ENCODE results near the gene TBK1. TPM values are rescaled to one million over a fixed set of nuclear protein-coding genes. Genes with fewer than 3 reads are reported as not detected.

The TBK1 gene
- total and polyA plus RNA-seq, 9 donors = 11.9 to 25.4 (median 19.3) TPM

DNA sequence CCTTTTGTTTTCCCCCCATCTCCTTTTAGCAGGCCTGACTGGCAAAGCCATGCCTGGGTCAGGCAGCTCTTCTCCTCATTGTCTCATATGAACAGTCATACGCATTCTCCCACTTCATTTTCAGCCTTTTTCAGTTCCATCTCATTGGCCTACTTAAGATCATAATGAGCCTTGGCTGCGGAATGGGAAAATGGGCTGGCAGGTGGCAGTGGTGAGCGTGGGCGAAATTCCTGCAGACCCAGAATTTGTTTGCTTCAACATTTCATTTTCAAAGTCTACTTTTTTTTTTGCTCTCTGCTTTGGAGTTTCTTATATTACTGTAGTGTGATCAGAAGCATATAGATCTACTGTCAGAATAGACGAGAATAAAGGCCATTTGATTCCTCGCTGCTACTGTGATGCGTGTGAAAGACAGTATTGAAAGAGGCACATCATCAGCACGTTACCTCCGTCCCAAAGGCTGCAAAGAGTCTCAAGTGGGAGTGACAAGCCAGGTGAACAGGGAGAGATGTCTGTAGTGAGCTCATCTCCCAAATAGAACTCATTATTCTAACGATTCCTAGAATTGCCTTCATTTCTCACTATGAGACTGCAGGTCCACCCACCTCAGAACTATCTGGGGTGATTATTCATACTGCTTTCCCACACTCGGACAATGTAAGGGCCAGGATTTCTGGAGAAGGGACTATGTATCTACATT lies 73.7 kb downstream of the TBK1 start:
- intact Hi-C loops (cut with DNase I) = no loop called here
- Histone ChIP-seq H3K27ac (no peak overlapping the region), H3K9me3 (no peaks in the 10 kb centered on the region), H3K36me3 (no peaks in the 10 kb centered on the region), H3K4me1 (ENCODE audit: insufficient read depth) (no peaks in the 10 kb centered on the region), H3K27me3 (no peaks in the 10 kb centered on the region), H3K4me3 (no peak overlapping the region)
- 84 to 87% (median 86%) methylated on average over 11 of the region's 11 CpGs for WGBS, 3 donors
- no peak for DNase-seq
- TF ChIP-seq EP300 (IDR thresholded peaks at IDR 0.05) (no peak), POLR2A (IDR thresholded peaks at IDR 0.05) (no peak), CTCF (IDR thresholded peaks at IDR 0.05) (no peak)

- Histone ChIP-seq H3K9me3 (no peaks in the 10 kb centered on the region), H3K36me3 (no peaks in the 10 kb centered on the region), H3K27me3 (no peaks in the 10 kb centered on the region), H3K4me1 (ENCODE audit: insufficient read depth) (no peaks in the 10 kb centered on the region), H3K4me3 (no peak overlapping the region), H3K27ac (no peak overlapping the region)
- TF ChIP-seq EP300 (IDR thresholded peaks at IDR 0.05) (no peak), POLR2A (IDR thresholded peaks at IDR 0.05) (no peak), CTCF (IDR thresholded peaks at IDR 0.05) (no peak)
- 16 to 24% (median 22%) methylated on average over 2 of the region's 2 CpGs for WGBS, 3 donors
- no peak for DNase-seq
- intact Hi-C loops (cut with DNase I) = no loop called here
Measured at GRCh38 chr12:64526859-64527258, 74.9 kb downstream of the TBK1 start.

GRCh38 chr12:64528616-64529015 lies 76.7 kb downstream of the TBK1 start:
- H3K27me3 ChIP-seq = no peaks in the 10 kb centered on the region
- 79 to 80% (median 80%) methylated on average over 8 of the region's 8 CpGs for WGBS, 3 donors

GRCh38 chr12:64530566-64530965 lies 78.6 kb downstream of the TBK1 start:
- no peak overlapping the region for H3K4me3 ChIP-seq
- DNase-seq = no peak
- H3K27me3 ChIP-seq = no peaks in the 10 kb centered on the region
- no peak overlapping the region for H3K27ac ChIP-seq
- 81 to 89% (median 84%) methylated on average over 2 of the region's 2 CpGs for WGBS, 3 donors
- no peaks in the 10 kb centered on the region for H3K9me3 ChIP-seq
- TF ChIP-seq EP300 (IDR thresholded peaks at IDR 0.05) (no peak), POLR2A (IDR thresholded peaks at IDR 0.05) (no peak), CTCF (IDR thresholded peaks at IDR 0.05) (no peak)
- intact Hi-C loops (cut with DNase I) = no loop called here
- H3K36me3 ChIP-seq = no peaks in the 10 kb centered on the region
- no peaks in the 10 kb centered on the region for H3K4me1 ChIP-seq (ENCODE audit: insufficient read depth)

More at GRCh38 chr12:64528616-64529015, 76.7 kb downstream of the TBK1 start:
- H3K36me3 ChIP-seq = no peaks in the 10 kb centered on the region
- no peak for TF ChIP-seq EP300 (IDR thresholded peaks at IDR 0.05)
- TF ChIP-seq POLR2A (IDR thresholded peaks at IDR 0.05) = no peak
- TF ChIP-seq CTCF (IDR thresholded peaks at IDR 0.05) = no peak
- no peak overlapping the region for H3K4me3 ChIP-seq
- DNase-seq = no peak
- no peaks in the 10 kb centered on the region for H3K4me1 ChIP-seq (ENCODE audit: insufficient read depth)
- intact Hi-C loops (cut with DNase I) = no loop called here
- no peak overlapping the region for H3K27ac ChIP-seq
- no peaks in the 10 kb centered on the region for H3K9me3 ChIP-seq

Data from ovary (tissue), 9 donors.